Calu3 (cell line): Measurements from ENCODE around the gene SURF6. TPM values are rescaled to one million over a fixed set of nuclear protein-coding genes. Genes with fewer than 3 reads are reported as not detected.

Experiments used
- Bru-seq: library from RNA; stranded (reverse); fragments of 400-500 nt; gene quantifications from one replicate; lab custom pipeline; 2021; lab: Mats Ljungman, UMichigan
- BruChase-seq, 2 experiments: library from RNA; stranded (reverse); fragments of 400-500 nt; gene quantifications; one replicate each; lab custom pipeline; 2021; lab: Mats Ljungman, UMichigan
- BruUV-seq: library from RNA; stranded (reverse); fragments of 400-500 nt; replicated peaks from 2 replicates; lab custom pipeline; 2021; lab: Mats Ljungman, UMichigan
- CTCF ChIA-PET: fragments of 300-600 bp; sonication (Branson Sonifier 250); formaldehyde crosslinking; loops from one replicate; lab custom pipeline; 2022; ENCODE audit warnings: antibody characterized with exemption; lab: Charles Lee
- DNase-seq: peaks from one replicate; pipeline ENCODE4 v3.0.0; 2022
- H3K27ac Mint-ChIP-seq: one replicate; pipeline ENCODE4 v1.8.0; 2022; ENCODE audit warnings: mixed read lengths; ENCODE audit not compliant: unreplicated experiment
- H3K27me3 Mint-ChIP-seq: one replicate; pipeline ENCODE4 v1.8.0; 2022; ENCODE audit warnings: mixed read lengths; ENCODE audit not compliant: unreplicated experiment
- H3K36me3 Mint-ChIP-seq: one replicate; pipeline ENCODE4 v1.8.0; 2022; ENCODE audit warnings: mild to moderate bottlenecking, moderate library complexity, mixed read lengths; ENCODE audit not compliant: insufficient read depth, unreplicated experiment
- H3K4me1 Mint-ChIP-seq: one replicate; pipeline ENCODE4 v1.8.0; 2022; ENCODE audit warnings: mild to moderate bottlenecking, low read depth, mixed read lengths; ENCODE audit not compliant: unreplicated experiment
- H3K4me3 Mint-ChIP-seq: one replicate; pipeline ENCODE4 v1.8.0; 2022; ENCODE audit warnings: mild to moderate bottlenecking, low read depth, moderate library complexity, mixed read lengths; ENCODE audit not compliant: unreplicated experiment
- H3K9me3 Mint-ChIP-seq: one replicate; pipeline ENCODE4 v1.8.0; 2022; ENCODE audit warnings: low read depth, mixed read lengths; ENCODE audit not compliant: unreplicated experiment
- CTCF ChIP-seq: fragments of 200-600 bp; IDR thresholded peaks from one replicate; pipeline ENCODE4 v1.8.0; 2022; ENCODE audit warnings: antibody characterized with exemption; ENCODE audit not compliant: unreplicated experiment
- intact Hi-C: fragments of 100-400 bp; cut with micrococcal nuclease; formaldehyde crosslinking; loops from one replicate; pipeline ENCODE4 v1.10.0; 2022; ENCODE audit not compliant: unreplicated experiment
- long read RNA-seq: library from polyadenylated mRNA; stranded (forward); transcript quantifications from one replicate; pipeline ENCODE4 v2.0.0, GENCODE V29; 2022
- total RNA-seq: library from RNA; stranded (reverse); gene quantifications from 2 replicates; pipeline ENCODE4 v1.2.3, GENCODE V29; 2022

The SURF6 gene
- total RNA-seq (20.4 and 23.1 TPM in 2 replicates), Bru-seq, nascent RNA (percentile 76 among the genes with signal in this experiment), BruChase-seq, experiment 1, labeled RNA remaining after a 6-hour chase (percentile 84 among the genes with signal in this experiment), BruChase-seq, experiment 2, labeled RNA remaining after a 2-hour chase (percentile 88 among the genes with signal in this experiment)
- long read RNA-seq, full-length matches to known transcripts: 37 of 53 reads
- long read RNA-seq, partial matches to known transcripts: 1 of 53 reads
- long read RNA-seq, other reads (novel, unspliced or antisense): 15 of 53 reads

- peak; percentile 89 for DNase-seq
- H3K36me3 Mint-ChIP-seq: peaks cover 45% of the 10 kb centered on the region
- intact Hi-C loops: no loop called here
- no peaks in the 10 kb centered on the region for H3K27me3 Mint-ChIP-seq
- no peak for TF ChIP-seq CTCF
- CTCF ChIA-PET: interaction anchor here (0.6 to 0.7 kb wide), 2 partner anchors 67 to 124 kb away, joined by 3 to 4 read pairs; partner anchors contain the start of gene CACFD1
- H3K4me3 Mint-ChIP-seq: peak within 1 kb of the TSS; percentile 90
- H3K9me3 Mint-ChIP-seq: no peaks in the 10 kb centered on the region
- BruUV-seq: no TSS peak
- H3K27ac Mint-ChIP-seq: peak within 1 kb of the TSS; percentile 80
- peaks cover 13% of the 10 kb centered on the region for H3K4me1 Mint-ChIP-seq
Observed at GRCh38 chr9:133335924-133336811, at the start of gene SURF6. Gene SURF6, minus strand, starts transcription at chr9:133336188. Its CDS starts 56 bp downstream, at chr9:133336132.

- Mint-ChIP-seq H3K27ac (no peak overlapping the region), H3K4me3 (no peak overlapping the region), H3K9me3 (no peaks in the 10 kb centered on the region), H3K27me3 (peaks cover 15% of the 10 kb centered on the region), H3K4me1 (no peaks in the 10 kb centered on the region), H3K36me3 (no peaks in the 10 kb centered on the region)
- no TSS peak for BruUV-seq
- no peak for TF ChIP-seq CTCF
- intact Hi-C loops: no loop called here
- CTCF ChIA-PET: no interaction called here
- DNase-seq: no peak
Observed at GRCh38 chr9:133385452-133385851, 49.5 kb upstream of the SURF6 start.

GRCh38 chr9:133384736-133385321 is 48.8 kb upstream of the SURF6 start:
- H3K4me1 Mint-ChIP-seq: no peaks in the 10 kb centered on the region

More at GRCh38 chr9:133384736-133385321, 48.8 kb upstream of the SURF6 start:
- H3K36me3 Mint-ChIP-seq: no peaks in the 10 kb centered on the region
- no peak overlapping the region for H3K27ac Mint-ChIP-seq
- no peak overlapping the region for H3K4me3 Mint-ChIP-seq
- TF ChIP-seq CTCF: no peak
- intact Hi-C loops: no loop called here
- peaks cover 8% of the 10 kb centered on the region for H3K27me3 Mint-ChIP-seq
- CTCF ChIA-PET: no interaction called here
- no peaks in the 10 kb centered on the region for H3K9me3 Mint-ChIP-seq
- no peak for DNase-seq
- BruUV-seq: no TSS peak
